ENCODE results near the gene PRKCE. TPM values are rescaled to one million over a fixed set of nuclear protein-coding genes. Genes with fewer than 3 reads are reported as not detected.
"Not testable (repeated sequence)": the region's sequence is repeated elsewhere in the genome, so short reads cannot be mapped to it uniquely, and the experiment has no call there.

The PRKCE gene
- polyA plus RNA-seq, 3 donors: 8.3 to 9.1 (median 8.8) TPM

GRCh38 chr2:45885171-45885621, 233.7 kb downstream of the PRKCE start:
- DNase-seq (ENCODE audit: extremely low read depth in 1 of 11, low read depth in 9 of 11, low spot score in 4 of 11): no peak

DNA sequence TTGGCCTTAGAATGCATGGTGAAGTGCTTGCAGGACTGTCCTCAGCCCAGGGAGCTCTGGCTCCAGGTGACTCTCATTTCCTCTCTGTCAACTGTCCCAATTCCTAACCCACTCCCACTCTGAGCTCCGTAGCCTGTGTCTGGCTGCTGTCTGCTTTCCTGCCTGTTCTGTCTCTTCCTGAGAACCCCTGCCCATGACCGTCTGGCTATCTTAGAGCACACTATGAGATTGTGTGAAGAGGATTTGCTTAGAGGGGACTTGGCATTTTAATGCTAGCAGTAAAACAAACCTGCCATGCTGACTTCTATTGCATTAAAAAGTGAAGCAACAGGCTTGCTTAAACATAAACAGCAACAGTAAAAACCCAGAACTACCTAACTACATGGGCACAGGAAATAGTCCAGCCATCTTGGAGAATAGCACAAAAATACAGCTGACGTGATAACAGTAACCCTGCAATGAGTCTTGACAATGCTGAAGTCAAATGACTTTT, 234.7 kb downstream of the PRKCE start:
- no peak for DNase-seq (ENCODE audit: extremely low read depth in 1 of 11, low read depth in 9 of 11, low spot score in 4 of 11)

- no peak for DNase-seq (ENCODE audit: extremely low read depth in 1 of 11, low read depth in 9 of 11, low spot score in 4 of 11)
Measured at GRCh38 chr2:45888167-45888566, 236.7 kb downstream of the PRKCE start.

GRCh38 chr2:45888641-45889040, 237.2 kb downstream of the PRKCE start:
- DNase-seq (ENCODE audit: extremely low read depth in 1 of 11, low read depth in 9 of 11, low spot score in 4 of 11): no peak

DNA sequence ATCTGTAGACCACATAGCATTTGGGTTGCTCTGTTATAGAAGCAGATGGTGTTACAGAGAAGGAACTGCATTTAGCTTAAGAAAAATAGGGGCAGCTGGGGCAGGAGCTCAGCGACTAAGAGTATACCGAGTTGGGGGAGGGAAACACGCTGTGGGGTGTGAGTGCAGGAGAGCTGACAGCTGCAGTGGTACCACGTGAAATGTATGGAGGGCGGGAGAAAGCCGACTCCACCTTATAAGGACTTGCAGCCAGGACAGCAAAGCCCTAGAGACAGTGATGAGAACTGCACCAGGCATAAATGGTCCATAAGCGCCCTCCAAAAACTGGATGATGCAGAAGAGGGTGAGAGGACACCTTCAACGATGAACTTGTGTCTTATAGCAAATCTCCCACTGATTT, 237.6 kb downstream of the PRKCE start:
- DNase-seq (ENCODE audit: extremely low read depth in 1 of 11, low read depth in 9 of 11, low spot score in 4 of 11): no peak

- no peak for DNase-seq (ENCODE audit: extremely low read depth in 1 of 11, low read depth in 9 of 11, low spot score in 4 of 11)
Measured at GRCh38 chr2:45889620-45890370, 238.3 kb downstream of the PRKCE start.

DNA sequence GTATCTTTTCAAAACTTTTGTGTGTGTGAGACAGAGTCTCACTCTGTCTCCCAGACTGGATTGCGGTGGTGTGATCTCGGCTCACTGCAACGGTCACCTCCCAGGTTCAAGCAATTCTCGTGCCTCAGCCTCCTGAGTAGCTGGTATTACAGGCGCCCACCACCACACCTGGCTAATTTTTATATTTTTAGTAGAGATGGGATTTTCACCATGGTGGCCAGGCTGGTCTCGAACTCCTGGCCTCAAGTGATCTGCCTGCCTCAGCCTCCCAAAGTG, 238.8 kb downstream of the PRKCE start:
- not testable (repeated sequence) for DNase-seq (ENCODE audit: extremely low read depth in 1 of 11, low read depth in 9 of 11, low spot score in 4 of 11)

- DNase-seq (ENCODE audit: extremely low read depth in 1 of 11, low read depth in 9 of 11, low spot score in 4 of 11): no peak
Measured at GRCh38 chr2:45890819-45891218, 239.3 kb downstream of the PRKCE start.

- no peak for DNase-seq (ENCODE audit: extremely low read depth in 1 of 11, low read depth in 9 of 11, low spot score in 4 of 11)
Measured at GRCh38 chr2:45891719-45892424, 240.4 kb downstream of the PRKCE start.

DNA sequence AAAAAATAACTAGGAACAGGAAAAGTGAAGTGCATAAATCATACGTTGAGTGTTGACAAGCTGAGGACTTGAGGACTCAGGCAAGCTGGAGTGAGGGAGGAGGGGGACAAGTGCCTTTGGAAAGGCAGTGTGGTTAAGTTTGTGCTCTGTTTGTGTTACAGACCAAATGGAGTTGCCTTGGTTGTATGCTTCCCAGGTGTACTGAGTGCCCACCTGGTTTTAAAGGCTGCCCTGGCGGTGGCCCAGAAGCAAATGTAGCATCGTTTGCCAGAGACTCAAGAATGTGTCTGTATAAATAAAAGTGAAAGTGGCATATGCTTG, 240.9 kb downstream of the PRKCE start:
- DNase-seq (ENCODE audit: extremely low read depth in 1 of 11, low read depth in 9 of 11, low spot score in 4 of 11): no peak

- DNase-seq (ENCODE audit: extremely low read depth in 1 of 11, low read depth in 9 of 11, low spot score in 4 of 11): no peak
Measured at GRCh38 chr2:45892757-45893156, 241.3 kb downstream of the PRKCE start.

GRCh38 chr2:45894211-45894610, 242.7 kb downstream of the PRKCE start:
- DNase-seq (ENCODE audit: extremely low read depth in 1 of 11, low read depth in 9 of 11, low spot score in 4 of 11): no peak

DNA sequence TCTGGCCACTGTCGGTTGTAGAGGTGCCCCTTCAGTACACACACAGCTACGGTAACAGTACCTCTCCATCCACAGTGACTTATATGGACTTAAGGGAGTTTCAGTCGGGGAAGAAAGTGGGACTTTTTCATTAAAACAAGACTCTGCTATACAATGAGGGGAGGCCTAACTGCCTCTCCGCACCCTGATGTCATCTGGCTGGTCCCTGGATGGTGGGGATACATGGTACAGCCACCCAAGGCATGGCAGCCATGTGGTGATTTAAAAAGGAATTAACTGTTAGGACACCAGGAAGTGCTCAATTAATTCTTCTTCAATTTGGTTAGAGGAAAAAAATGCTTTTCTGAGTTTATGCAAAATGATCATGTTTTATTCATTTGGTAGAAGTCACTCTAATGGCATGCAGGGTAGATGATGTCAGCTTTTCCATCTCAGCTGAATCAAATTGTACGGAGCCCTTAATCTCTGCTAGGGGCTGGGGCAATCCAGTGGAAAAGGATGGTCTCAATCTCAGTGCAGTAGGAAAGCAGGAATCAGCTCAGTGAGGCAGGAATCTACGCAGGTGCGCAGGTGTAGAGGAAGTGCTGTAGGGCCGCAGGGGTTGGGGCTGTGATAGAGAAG, 243.9 kb downstream of the PRKCE start:
- no peak for DNase-seq (ENCODE audit: extremely low read depth in 1 of 11, low read depth in 9 of 11, low spot score in 4 of 11)

DNA sequence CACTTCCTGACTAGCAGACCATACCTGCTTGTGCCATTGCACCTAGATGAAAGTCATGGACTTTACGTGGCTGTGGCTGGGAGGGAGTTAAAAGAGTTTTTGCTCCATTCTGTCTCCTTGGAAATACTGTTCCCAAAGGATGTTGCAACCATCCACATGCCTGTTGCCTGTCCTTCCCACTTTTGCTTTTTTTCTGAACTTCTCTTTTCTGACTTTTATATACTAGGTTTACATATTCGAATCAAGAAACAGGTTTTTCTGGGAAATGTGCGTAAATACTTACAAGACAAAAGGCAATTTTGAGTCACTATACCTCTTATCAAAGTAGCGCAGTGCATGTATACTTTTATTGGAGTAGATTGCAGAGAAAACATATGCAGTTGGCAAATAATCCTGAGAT, 244.8 kb downstream of the PRKCE start:
- DNase-seq (ENCODE audit: extremely low read depth in 1 of 11, low read depth in 9 of 11, low spot score in 4 of 11): no peak

- no peak for DNase-seq (ENCODE audit: extremely low read depth in 1 of 11, low read depth in 9 of 11, low spot score in 4 of 11)
Measured at GRCh38 chr2:45897842-45898241, 246.4 kb downstream of the PRKCE start.

DNA sequence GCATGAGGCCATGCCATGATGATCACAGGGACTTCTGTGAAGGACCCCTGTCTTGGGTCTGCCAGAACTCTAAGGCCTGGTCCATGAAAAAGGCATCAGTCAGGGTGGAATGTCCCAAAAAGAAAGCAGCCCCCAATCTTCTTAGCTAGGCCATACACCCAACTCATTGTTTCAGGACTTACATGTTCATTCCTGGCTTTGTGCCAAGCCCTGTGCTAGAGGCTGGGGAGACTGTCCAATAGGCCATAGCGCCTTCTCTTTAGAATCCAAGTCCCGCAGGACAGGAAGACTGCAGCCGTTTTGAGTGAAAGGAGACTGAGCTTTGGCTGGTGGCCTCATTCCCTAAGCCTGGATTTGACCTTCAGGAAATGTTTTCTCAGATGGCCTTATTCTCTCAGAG, 247.3 kb downstream of the PRKCE start:
- DNase-seq (ENCODE audit: extremely low read depth in 1 of 11, low read depth in 9 of 11, low spot score in 4 of 11): no peak

GRCh38 chr2:45899926-45900325, 248.5 kb downstream of the PRKCE start:
- no peak for DNase-seq (ENCODE audit: extremely low read depth in 1 of 11, low read depth in 9 of 11, low spot score in 4 of 11)

DNA sequence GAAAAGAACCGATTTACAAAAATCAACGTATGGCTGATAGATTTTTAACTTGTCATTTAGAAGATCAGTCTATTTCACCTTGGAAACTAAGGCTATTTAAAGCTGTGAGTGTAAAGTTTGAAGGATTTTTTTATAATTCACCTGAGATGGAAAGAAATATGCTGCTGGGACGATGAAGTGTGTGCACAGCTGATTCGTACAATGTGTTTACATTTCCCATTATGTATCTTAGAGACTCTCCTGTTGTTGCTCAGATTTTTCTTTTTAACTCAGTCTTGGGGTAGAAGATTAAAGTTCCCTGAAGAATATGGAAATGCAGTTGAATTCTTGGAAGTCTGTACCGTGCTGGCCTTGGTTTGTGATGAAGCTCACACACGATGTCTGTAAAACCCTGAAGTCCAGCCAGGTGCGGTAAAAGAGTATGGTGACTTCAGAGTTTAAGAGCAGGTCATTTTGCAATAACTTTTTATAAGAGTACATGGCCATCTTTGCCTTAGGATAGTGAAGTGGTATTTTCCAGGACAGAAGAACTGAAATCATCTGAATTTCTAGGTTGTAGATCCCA, 250.1 kb downstream of the PRKCE start:
- DNase-seq (ENCODE audit: extremely low read depth in 1 of 11, low read depth in 9 of 11, low spot score in 4 of 11): no peak

DNA sequence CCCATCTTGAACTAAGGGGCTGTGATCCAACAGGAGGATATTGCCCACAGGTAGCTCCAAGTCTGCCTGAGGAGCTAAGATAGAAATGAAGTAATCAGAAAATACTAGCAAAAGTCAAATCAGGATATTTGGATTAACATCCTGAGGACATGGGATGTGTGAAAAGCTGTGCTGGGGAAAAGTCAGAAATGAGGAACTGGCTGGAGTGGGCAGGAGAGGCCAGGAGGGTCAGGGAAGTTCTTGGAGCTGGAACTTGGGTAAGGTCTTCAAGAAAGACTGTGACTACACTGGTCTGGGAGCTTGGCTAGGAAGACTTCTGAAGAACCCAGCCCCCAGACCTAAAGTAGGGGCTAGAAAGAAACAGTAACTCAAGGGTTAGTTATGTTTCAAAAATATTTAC, 250.9 kb downstream of the PRKCE start:
- DNase-seq (ENCODE audit: extremely low read depth in 1 of 11, low read depth in 9 of 11, low spot score in 4 of 11): no peak

- DNase-seq (ENCODE audit: extremely low read depth in 1 of 11, low read depth in 9 of 11, low spot score in 4 of 11): no peak
Measured at GRCh38 chr2:45902781-45903375, 251.4 kb downstream of the PRKCE start.

All from renal cortex interstitium (tissue), 11 donors.